Subcutaneous abdominal adipose tissue (tissue), 5 donors: Measurements from ENCODE around the gene UGT3A2.

Experiments
- H3K27ac ChIP-seq: one replicate; pipeline ENCODE4 v1.7.0; 2013; ENCODE audit warnings: low read depth, mild to moderate bottlenecking, inconsistent platforms, low read length, moderate library complexity
- H3K27me3 ChIP-seq, 5 donors: one replicate each; pipeline ENCODE4 v1.7.0; 2013; ENCODE audit warnings: low read length in 5 of 5, inconsistent platforms in 1 of 5; ENCODE audit not compliant: control insufficient read depth in 5 of 5, insufficient read depth in 4 of 5
- H3K36me3 ChIP-seq, 5 donors: one replicate each; pipeline ENCODE4 v1.7.0; 2013; ENCODE audit warnings: low read length in 5 of 5; ENCODE audit not compliant: control insufficient read depth in 5 of 5, insufficient read depth in 5 of 5
- H3K4me1 ChIP-seq, 5 donors: one replicate each; pipeline ENCODE4 v1.7.0; 2013; ENCODE audit warnings: low read length in 5 of 5, mild to moderate bottlenecking in 3 of 5, moderate library complexity in 1 of 5; ENCODE audit not compliant: control insufficient read depth in 5 of 5, insufficient read depth in 5 of 5
- H3K4me3 ChIP-seq, 5 donors: one replicate each; pipeline ENCODE4 v1.7.0; 2013; ENCODE audit warnings: low read length in 5 of 5, low read depth in 1 of 5
- H3K9ac ChIP-seq, 5 donors: one replicate each; pipeline ENCODE4 v1.7.0; 2013; ENCODE audit warnings: low read length in 5 of 5, mild to moderate bottlenecking in 4 of 5, moderate library complexity in 3 of 5
- H3K9me3 ChIP-seq, 5 donors: one replicate each; pipeline ENCODE4 v1.7.0; 2013; ENCODE audit warnings: low read length in 5 of 5; ENCODE audit not compliant: control insufficient read depth in 5 of 5
- donor health status: healthy.
- donor health status: healthy.
- donor health status: healthy.
- donor health status: healthy.
- donor health status: healthy.

The UGT3A2 gene

GRCh38 chr5:36017004-36017403 is 49.7 kb downstream of the UGT3A2 start:
- Histone ChIP-seq H3K27ac (no peak overlapping the region), H3K36me3 (no peaks in the 10 kb centered on the region), H3K27me3 (no peaks in the 10 kb centered on the region), H3K4me1 (no peaks in the 10 kb centered on the region), H3K9ac (no peak overlapping the region), H3K9me3 (peaks cover 0 to 36% (median 19%) of the 10 kb centered on the region in 5 donors), H3K4me3 (no peak overlapping the region)

DNA sequence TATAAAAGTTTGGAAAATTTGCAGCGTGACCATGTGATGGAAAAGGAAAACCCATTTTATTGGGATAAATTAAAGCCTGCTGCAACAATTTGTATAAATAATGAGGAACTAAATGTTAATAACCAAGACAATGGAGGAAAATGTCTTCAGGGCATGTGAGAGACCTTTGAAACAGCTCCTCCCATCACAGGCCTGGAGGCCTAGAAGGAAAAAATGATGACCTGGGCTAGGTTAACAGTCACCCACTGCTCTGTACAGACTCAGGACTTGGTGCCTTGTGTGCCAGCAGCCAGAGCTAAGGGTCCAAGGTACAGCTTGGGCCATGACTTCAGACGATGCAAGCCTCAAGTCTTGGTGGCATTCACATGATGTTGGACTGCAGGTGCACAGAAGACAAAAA is 53.5 kb downstream of the UGT3A2 start:
- Histone ChIP-seq H3K9ac (no peak overlapping the region), H3K9me3 (peaks cover 2 to 42% (median 25%) of the 10 kb centered on the region in 5 donors), H3K4me1 (no peaks in the 10 kb centered on the region), H3K36me3 (no peaks in the 10 kb centered on the region), H3K27me3 (no peaks in the 10 kb centered on the region), H3K4me3 (no peak overlapping the region), H3K27ac (no peak overlapping the region)

DNA sequence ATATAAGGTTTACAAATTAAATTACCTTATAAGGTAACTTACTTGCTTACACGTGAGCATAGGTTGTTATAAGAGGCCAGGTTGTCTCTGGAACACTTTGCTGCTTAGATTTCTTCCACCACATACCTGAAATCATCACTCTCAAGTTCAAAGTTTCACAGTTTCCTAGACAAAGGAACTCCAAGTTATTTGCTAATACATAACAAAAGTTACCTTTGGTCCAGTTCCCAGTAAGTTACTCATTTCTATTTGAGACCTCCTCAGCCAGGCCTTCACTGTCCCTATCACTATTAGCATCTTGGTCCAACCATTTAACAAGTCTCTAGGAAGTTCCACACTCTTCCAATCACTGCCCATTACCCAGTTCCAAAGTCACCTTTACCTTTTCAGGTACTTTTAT is 57.0 kb downstream of the UGT3A2 start:
- Histone ChIP-seq H3K36me3 (no peaks in the 10 kb centered on the region), H3K4me1 (no peaks in the 10 kb centered on the region), H3K9me3 (peaks cover 2 to 28% (median 15%) of the 10 kb centered on the region in 5 donors), H3K27ac (no peak overlapping the region), H3K9ac (no peak overlapping the region), H3K27me3 (no peaks in the 10 kb centered on the region), H3K4me3 (no peak overlapping the region)

DNA sequence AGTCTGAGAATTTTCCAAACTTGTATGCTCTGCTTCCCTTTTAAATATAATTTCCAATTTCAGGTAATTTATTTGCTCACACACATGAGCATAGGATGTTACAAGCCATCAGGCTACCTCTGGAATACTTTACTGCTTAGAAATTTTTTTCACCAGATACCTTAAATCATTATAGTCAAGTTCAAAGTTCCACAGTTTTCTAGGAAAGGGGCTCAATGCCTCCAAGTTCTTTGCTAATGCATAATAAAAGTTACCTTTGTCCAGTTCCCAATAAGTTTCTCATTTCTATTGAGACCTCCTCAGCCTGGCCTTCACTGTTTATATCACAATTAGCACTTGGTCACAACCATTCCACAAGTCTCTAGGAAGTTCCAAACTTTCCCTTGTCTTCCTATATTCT is 59.3 kb downstream of the UGT3A2 start:
- Histone ChIP-seq H3K27ac (no peak overlapping the region), H3K9me3 (peaks cover 2 to 12% (median 9%) of the 10 kb centered on the region in 5 donors), H3K27me3 (no peaks in the 10 kb centered on the region), H3K36me3 (no peaks in the 10 kb centered on the region), H3K9ac (no peak overlapping the region), H3K4me1 (no peaks in the 10 kb centered on the region), H3K4me3 (no peak overlapping the region)

GRCh38 chr5:36006163-36006562 is 60.5 kb downstream of the UGT3A2 start:
- no peaks in the 10 kb centered on the region for H3K27me3 ChIP-seq
- no peak overlapping the region for H3K9ac ChIP-seq
- H3K27ac ChIP-seq: no peak overlapping the region
- no peaks in the 10 kb centered on the region for H3K4me1 ChIP-seq
- peaks cover 2 to 12% (median 8%) of the 10 kb centered on the region in 5 donors for H3K9me3 ChIP-seq
- H3K4me3 ChIP-seq: no peak overlapping the region
- H3K36me3 ChIP-seq: no peaks in the 10 kb centered on the region

DNA sequence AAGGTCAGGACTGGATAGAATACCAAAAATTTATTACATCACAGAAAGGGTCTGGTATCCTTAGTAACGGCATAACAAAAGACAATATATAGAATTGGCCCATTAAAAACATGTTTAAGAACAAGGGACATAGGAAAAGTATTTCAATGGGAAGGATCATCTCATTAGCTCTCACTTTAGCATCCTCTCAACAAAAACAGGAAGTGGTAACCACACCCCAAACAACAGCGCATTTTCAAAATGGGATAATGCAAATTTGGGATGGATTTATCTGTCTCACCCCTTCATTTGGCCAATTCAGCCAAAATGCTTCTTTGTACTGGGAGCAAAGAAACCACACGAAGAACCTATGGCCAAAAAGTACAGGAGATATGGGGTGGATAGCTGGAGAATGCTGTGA is 65.7 kb downstream of the UGT3A2 start:
- Histone ChIP-seq H3K36me3 (no peaks in the 10 kb centered on the region), H3K4me1 (no peaks in the 10 kb centered on the region), H3K27ac (no peak overlapping the region), H3K27me3 (no peaks in the 10 kb centered on the region), H3K9me3 (no peaks in the 10 kb centered on the region), H3K9ac (no peak overlapping the region), H3K4me3 (no peak overlapping the region)

- Histone ChIP-seq H3K9ac (no peak overlapping the region), H3K9me3 (no peaks in the 10 kb centered on the region), H3K27ac (no peak overlapping the region), H3K27me3 (no peaks in the 10 kb centered on the region), H3K4me3 (no peak overlapping the region), H3K4me1 (no peaks in the 10 kb centered on the region), H3K36me3 (no peaks in the 10 kb centered on the region)
These were observed 67.1 kb downstream of the UGT3A2 start for GRCh38 chr5:35999547-35999946.

GRCh38 chr5:35996076-35996475 is 70.6 kb downstream of the UGT3A2 start:
- Histone ChIP-seq H3K27ac (no peak overlapping the region), H3K4me3 (no peak overlapping the region), H3K36me3 (no peaks in the 10 kb centered on the region), H3K9ac (no peak overlapping the region), H3K4me1 (no peaks in the 10 kb centered on the region), H3K9me3 (no peaks in the 10 kb centered on the region), H3K27me3 (peaks cover 0 to 6% (median 4%) of the 10 kb centered on the region in 5 donors)

- no peak within 1 kb of the TSS for H3K4me3 ChIP-seq
- H3K4me1 ChIP-seq: no peaks in the 10 kb centered on the region
- no peaks in the 10 kb centered on the region for H3K36me3 ChIP-seq
- peaks cover 0 to 13% (median 6%) of the 10 kb centered on the region in 5 donors for H3K27me3 ChIP-seq
- H3K27ac ChIP-seq: no peak within 1 kb of the TSS
- H3K9ac ChIP-seq: no peak within 1 kb of the TSS
- peaks cover 0 to 2% (median 0%) of the 10 kb centered on the region in 5 donors for H3K9me3 ChIP-seq
These were observed 75.6 kb downstream of the UGT3A2 start, which contains the start of gene UGT3A1 for GRCh38 chr5:35990941-35991611. Gene UGT3A1, minus strand, starts transcription at chr5:35991390. Its CDS starts 150 bp downstream, at chr5:35991240.

GRCh38 chr5:35990520-35990919 is 76.2 kb downstream of the UGT3A2 start:
- H3K36me3 ChIP-seq: no peaks in the 10 kb centered on the region
- H3K27ac ChIP-seq: no peak overlapping the region
- peaks cover 0 to 13% (median 6%) of the 10 kb centered on the region in 5 donors for H3K27me3 ChIP-seq
- H3K4me1 ChIP-seq: no peaks in the 10 kb centered on the region
- no peak overlapping the region for H3K4me3 ChIP-seq
- H3K9me3 ChIP-seq: peaks cover 0 to 2% (median 0%) of the 10 kb centered on the region in 5 donors
- H3K9ac ChIP-seq: no peak overlapping the region
